Suppressor macrophage (primary cell): ENCODE measurements around the gene CRIP2.
A peak's percentile ranks its signal among the peaks of the same experiment; 100 is the strongest.

ENCODE experiments used
- DNase-seq, 4 experiments: peaks; one replicate each; pipeline ENCODE4 v3.0.0-alpha.2; 2020 to 2022

CRIP2 gene

GRCh38 chr14:105477660-105478397 lies 3.2 kb downstream of the CRIP2 start:
- DNase-seq = no peak

- DNase-seq = no peak
These were observed 4.0 kb downstream of the CRIP2 start for GRCh38 chr14:105478398-105479251.

DNA sequence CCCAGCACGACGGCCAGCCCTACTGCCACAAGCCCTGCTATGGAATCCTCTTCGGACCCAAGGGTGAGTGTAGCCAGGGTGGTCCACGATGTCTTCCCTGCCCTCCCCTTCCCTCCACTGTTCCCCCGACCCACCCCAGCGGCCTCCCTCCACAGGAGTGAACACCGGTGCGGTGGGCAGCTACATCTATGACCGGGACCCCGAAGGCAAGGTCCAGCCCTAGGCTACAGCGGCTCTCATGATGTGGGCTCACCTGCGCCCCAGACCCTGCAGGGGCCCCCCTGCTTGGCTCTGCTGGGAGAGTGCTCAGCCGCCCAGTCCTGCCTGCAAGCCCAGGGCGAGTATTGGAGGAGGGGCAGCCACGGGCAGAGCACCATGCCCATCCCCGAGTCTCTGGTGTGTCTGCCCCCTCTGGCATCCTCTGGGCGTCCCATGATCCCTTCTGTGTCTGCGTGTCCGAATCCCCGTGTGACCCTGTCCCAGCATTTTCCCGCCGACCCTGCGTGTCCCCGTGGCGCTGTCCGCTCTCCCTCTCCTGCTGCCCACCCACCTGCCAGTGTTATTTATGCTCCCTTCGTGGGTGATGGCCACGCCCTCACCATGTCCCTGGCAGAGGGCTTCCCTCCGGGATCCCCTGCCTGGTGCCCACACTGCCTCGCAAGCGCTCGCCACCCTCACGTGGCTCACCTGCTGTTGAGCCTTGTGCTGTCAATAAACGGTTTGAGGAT lies 5.0 kb downstream of the CRIP2 start:
- no peak for DNase-seq

DNA sequence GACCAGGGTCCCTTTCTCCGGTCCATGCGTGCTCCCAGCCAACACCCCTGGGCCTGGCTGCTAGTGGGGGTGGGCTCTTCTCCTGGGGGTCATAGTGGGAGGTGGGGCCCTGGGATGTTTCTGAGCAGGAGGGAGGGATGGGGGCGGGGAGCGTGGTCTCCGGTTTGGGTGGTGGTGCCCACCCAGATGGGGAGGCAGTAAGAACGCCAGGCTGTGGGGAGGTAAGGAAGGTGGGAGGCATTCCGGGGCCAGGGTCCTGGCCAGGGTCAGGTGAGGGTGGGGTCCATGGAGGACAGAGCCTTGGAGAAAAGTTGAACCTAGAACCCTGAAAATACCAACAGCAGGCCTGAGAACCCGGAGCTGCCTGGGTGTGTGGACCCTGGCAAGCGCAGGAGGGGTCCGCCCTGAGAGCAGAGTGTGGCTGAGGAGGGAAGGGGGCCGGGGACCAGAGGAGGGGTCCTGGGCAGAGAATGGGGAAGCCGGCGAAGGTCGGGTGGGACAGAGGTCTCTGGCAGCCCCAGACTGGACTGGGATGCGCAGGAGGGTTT lies 5.7 kb downstream of the CRIP2 start:
- DNase-seq = no peak

- DNase-seq = peak; percentile 83 to 89 (median 88)
These were observed 6.5 kb downstream of the CRIP2 start for GRCh38 chr14:105480807-105481801.

GRCh38 chr14:105481886-105482457 lies 7.4 kb downstream of the CRIP2 start:
- peak; percentile 94 to 97 (median 96) for DNase-seq

DNA sequence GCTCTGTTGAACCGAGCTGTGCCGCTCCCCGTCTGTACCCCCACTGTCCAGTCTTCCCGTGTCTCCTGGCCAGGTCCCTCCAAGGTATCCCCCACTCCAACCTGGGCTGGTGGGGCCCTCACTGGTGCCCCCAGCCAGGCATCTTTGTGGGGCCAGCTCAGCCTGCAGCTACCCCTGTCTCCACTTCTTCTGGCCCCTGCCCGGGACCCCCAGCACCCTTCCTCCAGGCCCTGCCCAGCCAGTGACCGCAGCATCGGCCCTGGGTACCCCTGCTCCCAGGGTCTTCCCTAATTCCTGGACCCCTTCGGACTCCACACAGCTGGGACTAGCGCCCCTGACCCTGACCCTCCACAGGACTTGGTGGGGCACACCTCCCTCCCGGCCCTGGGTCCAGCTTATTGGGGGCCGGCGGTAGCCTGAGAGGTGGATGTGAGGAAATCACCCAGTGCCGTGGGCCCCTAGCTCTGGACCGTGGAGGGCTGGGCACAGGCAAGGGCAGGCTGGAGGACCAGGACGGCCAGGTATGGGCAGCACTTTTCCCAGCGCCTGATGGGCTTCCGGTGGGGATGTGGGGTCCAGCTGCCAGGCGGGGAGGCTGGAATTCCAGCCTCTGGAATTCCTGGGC lies 8.0 kb downstream of the CRIP2 start:
- no peak for DNase-seq

GRCh38 chr14:105483300-105484068 lies 8.9 kb downstream of the CRIP2 start:
- DNase-seq = no peak

GRCh38 chr14:105484069-105484996 lies 9.7 kb downstream of the CRIP2 start:
- no peak for DNase-seq

DNA sequence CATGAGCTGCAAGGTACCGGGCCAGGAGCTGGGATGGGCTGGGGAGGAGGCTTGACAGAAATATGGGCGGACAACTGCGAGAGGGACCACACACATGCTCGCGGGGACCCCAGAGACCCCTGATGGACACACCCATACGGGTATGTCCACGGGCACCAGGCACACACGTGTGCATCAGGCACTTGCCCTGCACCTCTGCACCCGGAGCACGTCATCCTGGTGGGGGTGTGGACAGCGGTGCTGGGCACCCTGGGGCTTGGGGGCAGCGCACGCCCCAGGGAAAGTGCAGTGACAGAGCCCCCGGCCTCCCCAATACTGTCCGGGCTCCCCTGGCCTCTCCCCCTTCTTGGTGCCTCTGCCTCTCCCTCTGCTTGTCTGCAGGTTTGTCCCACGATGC lies 10.4 kb downstream of the CRIP2 start:
- no peak for DNase-seq

DNA sequence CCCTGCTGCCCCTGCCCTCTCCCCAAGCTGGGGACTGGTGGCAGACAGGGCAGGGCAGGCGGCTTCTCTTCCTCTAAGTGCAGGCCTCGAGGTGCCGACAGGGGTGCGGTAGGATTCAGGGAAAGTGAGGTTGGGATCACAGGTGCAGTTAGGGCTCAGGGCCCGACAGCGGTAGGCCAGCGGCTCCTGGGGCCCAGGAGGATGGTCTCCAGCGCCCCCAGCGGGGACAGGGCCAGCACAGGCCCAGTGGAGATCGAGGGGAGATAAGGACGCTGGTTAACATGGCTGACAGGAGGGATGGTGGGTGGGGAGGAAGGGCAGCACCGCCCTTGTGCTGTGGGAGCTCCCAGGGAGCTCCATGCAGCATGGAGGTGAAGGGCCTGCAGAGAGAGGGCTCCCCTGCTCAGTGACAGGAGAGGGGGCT lies 11.1 kb downstream of the CRIP2 start:
- peak in 3 of 4 experiments; percentile 28 to 52 (median 32) for DNase-seq

- no peak for DNase-seq
These were observed 11.7 kb downstream of the CRIP2 start, which contains the start of gene CRIP1 for GRCh38 chr14:105486163-105486973. Gene CRIP1, plus strand, starts transcription at chr14:105486886. Its CDS starts 374 bp downstream, at chr14:105487260.

GRCh38 chr14:105486974-105487448 lies 12.4 kb downstream of the CRIP2 start:
- peak in 2 of 4 experiments; percentile 15 to 29 for DNase-seq

- peak; percentile 58 to 89 (median 78) for DNase-seq
These were observed 12.9 kb downstream of the CRIP2 start for GRCh38 chr14:105487449-105487985.

- DNase-seq = no peak
These were observed 13.6 kb downstream of the CRIP2 start for GRCh38 chr14:105487986-105488777.
